Activated naive CD4-positive, alpha-beta T cell treated with anti-CD3 and anti-CD28 coated beads for 36 hours (primary cell): ENCODE measurements around the gene OSBPL8. TPM values are rescaled to one million over a fixed set of nuclear protein-coding genes. Genes with fewer than 3 reads are reported as not detected.

Experiments used
- CTCF ChIA-PET: fragments of 350-600 bp; sonication (Branson Sonifier 250); formaldehyde crosslinking; loops from one replicate; lab custom pipeline; 2021; ENCODE audit warnings: antibody characterized with exemption; lab: Charles Lee
- DNase-seq: peaks from one replicate; pipeline ENCODE4 v3.0.0-alpha.2; 2020
- H3K27ac Mint-ChIP-seq: one replicate; pipeline ENCODE4 v1.8.0; 2021; ENCODE audit warnings: mild to moderate bottlenecking, mixed read lengths
- H3K27me3 Mint-ChIP-seq: one replicate; pipeline ENCODE4 v1.8.0; 2021; ENCODE audit warnings: low read depth, mixed read lengths
- H3K36me3 Mint-ChIP-seq: one replicate; pipeline ENCODE4 v1.8.0; 2021; ENCODE audit warnings: low read depth, mixed read lengths
- H3K4me1 Mint-ChIP-seq: one replicate; pipeline ENCODE4 v1.8.0; 2021; ENCODE audit warnings: low read depth, mixed read lengths
- H3K4me3 Mint-ChIP-seq: one replicate; pipeline ENCODE4 v1.8.0; 2021; ENCODE audit warnings: mild to moderate bottlenecking, moderate library complexity, mixed read lengths
- H3K9me3 Mint-ChIP-seq: one replicate; pipeline ENCODE4 v1.8.0; 2021; ENCODE audit warnings: mixed read lengths
- intact Hi-C: fragments of 100-400 bp; cut with micrococcal nuclease; formaldehyde crosslinking; loops from one replicate; pipeline ENCODE4 v1.15.1; 2023
- total RNA-seq, 2 experiments: library from RNA; stranded (reverse); gene quantifications; one replicate each; pipeline ENCODE4 v1.2.3, GENCODE V29; 2021

OSBPL8 gene
- total RNA-seq, 2 experiments from 2014 or later, result 56.8 to 63.7 TPM

- Mint-ChIP-seq H3K4me3 (no peak overlapping the region), H3K27ac (no peak overlapping the region), H3K9me3 (no peaks in the 10 kb centered on the region), H3K4me1 (peaks cover 19% of the 10 kb centered on the region), H3K36me3 (peaks cover 14% of the 10 kb centered on the region), H3K27me3 (no peaks in the 10 kb centered on the region)
- CTCF ChIA-PET, result no interaction called here
- no peak for DNase-seq
- intact Hi-C loops, result loop anchor here (10.0 kb wide), 1 partner anchor 1767 kb away; no protein-coding TSS in a partner anchor
Measured at GRCh38 chr12:76451528-76451927, 108.0 kb downstream of the OSBPL8 start.

- CTCF ChIA-PET, result no interaction called here
- peaks cover 14% of the 10 kb centered on the region for H3K36me3 Mint-ChIP-seq
- H3K9me3 Mint-ChIP-seq, result no peaks in the 10 kb centered on the region
- H3K4me3 Mint-ChIP-seq, result no peak overlapping the region
- H3K27ac Mint-ChIP-seq, result no peak overlapping the region
- DNase-seq, result no peak
- no peaks in the 10 kb centered on the region for H3K27me3 Mint-ChIP-seq
- intact Hi-C loops, result loop anchor here (10.0 kb wide), 1 partner anchor 1766 kb away; no protein-coding TSS in a partner anchor
- peaks cover 24% of the 10 kb centered on the region for H3K4me1 Mint-ChIP-seq
Measured at GRCh38 chr12:76450690-76451089, 108.9 kb downstream of the OSBPL8 start.

- Mint-ChIP-seq H3K9me3 (no peaks in the 10 kb centered on the region), H3K27ac (no peak overlapping the region), H3K27me3 (no peaks in the 10 kb centered on the region), H3K36me3 (peaks cover 14% of the 10 kb centered on the region), H3K4me1 (peaks cover 27% of the 10 kb centered on the region), H3K4me3 (no peak overlapping the region)
- CTCF ChIA-PET, result no interaction called here
- intact Hi-C loops, result loop anchor here (10.0 kb wide), 2 partner anchors 515 to 1765 kb away; no protein-coding TSS in a partner anchor
- no peak for DNase-seq
Measured at GRCh38 chr12:76449993-76450392, 109.6 kb downstream of the OSBPL8 start.

- Mint-ChIP-seq H3K27ac (no peak overlapping the region), H3K4me3 (no peak overlapping the region), H3K27me3 (no peaks in the 10 kb centered on the region), H3K36me3 (peaks cover 14% of the 10 kb centered on the region), H3K9me3 (no peaks in the 10 kb centered on the region), H3K4me1 (peaks cover 30% of the 10 kb centered on the region)
- intact Hi-C loops, result loop anchor here (10.0 kb wide), 1 partner anchor 515 kb away; no protein-coding TSS in a partner anchor
- CTCF ChIA-PET, result no interaction called here
- no peak for DNase-seq
Measured at GRCh38 chr12:76449583-76449982, 110.0 kb downstream of the OSBPL8 start.

- DNase-seq, result no peak
- Mint-ChIP-seq H3K4me1 (peaks cover 34% of the 10 kb centered on the region), H3K36me3 (peaks cover 14% of the 10 kb centered on the region), H3K4me3 (no peak overlapping the region), H3K27me3 (no peaks in the 10 kb centered on the region), H3K9me3 (no peaks in the 10 kb centered on the region), H3K27ac (no peak overlapping the region)
- intact Hi-C loops, result loop anchor here (10.0 kb wide), 1 partner anchor 514 kb away; no protein-coding TSS in a partner anchor
- CTCF ChIA-PET, result no interaction called here
Measured at GRCh38 chr12:76449016-76449415, 110.6 kb downstream of the OSBPL8 start.

GRCh38 chr12:76446090-76446489 lies 113.5 kb downstream of the OSBPL8 start:
- no peak for DNase-seq
- intact Hi-C loops, result loop anchor here (10.0 kb wide), 1 partner anchor 511 kb away; no protein-coding TSS in a partner anchor
- Mint-ChIP-seq H3K36me3 (peaks cover 12% of the 10 kb centered on the region), H3K4me3 (no peak overlapping the region), H3K4me1 (peaks cover 43% of the 10 kb centered on the region), H3K27me3 (no peaks in the 10 kb centered on the region), H3K27ac (no peak overlapping the region), H3K9me3 (no peaks in the 10 kb centered on the region)
- CTCF ChIA-PET, result interaction anchor here (1.1 kb wide), 1 partner anchor 9 kb away, joined by 11 read pairs; no protein-coding TSS in a partner anchor

GRCh38 chr12:76445462-76445861 lies 114.1 kb downstream of the OSBPL8 start:
- CTCF ChIA-PET, result interaction anchor here (1.1 kb wide), 1 partner anchor 10 kb away, joined by 11 read pairs; no protein-coding TSS in a partner anchor
- Mint-ChIP-seq H3K36me3 (peaks cover 15% of the 10 kb centered on the region), H3K9me3 (no peaks in the 10 kb centered on the region), H3K4me1 (peaks cover 43% of the 10 kb centered on the region), H3K4me3 (no peak overlapping the region), H3K27ac (no peak overlapping the region), H3K27me3 (no peaks in the 10 kb centered on the region)
- no peak for DNase-seq
- intact Hi-C loops, result loop anchor here (10.0 kb wide), 1 partner anchor 511 kb away; no protein-coding TSS in a partner anchor

GRCh38 chr12:76444408-76444984 lies 115.1 kb downstream of the OSBPL8 start:
- peaks cover 37% of the 10 kb centered on the region for H3K4me1 Mint-ChIP-seq
- H3K27me3 Mint-ChIP-seq, result no peaks in the 10 kb centered on the region
- peaks cover 11% of the 10 kb centered on the region for H3K36me3 Mint-ChIP-seq
- intact Hi-C loops, result loop anchor here (1.0 to 10.0 kb wide), 2 partner anchors 11 to 510 kb away; no protein-coding TSS in a partner anchor
- no peaks in the 10 kb centered on the region for H3K9me3 Mint-ChIP-seq
- DNase-seq, result peak; percentile 20
- H3K27ac Mint-ChIP-seq, result no peak overlapping the region
- H3K4me3 Mint-ChIP-seq, result no peak overlapping the region
- CTCF ChIA-PET, result interaction anchor here (1.3 to 1.6 kb wide), 2 partner anchors 12 to 25 kb away, joined by 3 to 10 read pairs; no protein-coding TSS in a partner anchor

- Mint-ChIP-seq H3K9me3 (peaks cover 3% of the 10 kb centered on the region), H3K27ac (no peak overlapping the region), H3K36me3 (peaks cover 27% of the 10 kb centered on the region), H3K4me1 (peaks cover 29% of the 10 kb centered on the region), H3K27me3 (no peaks in the 10 kb centered on the region), H3K4me3 (no peak overlapping the region)
- intact Hi-C loops, result loop anchor here (10.0 kb wide), 1 partner anchor 506 kb away; no protein-coding TSS in a partner anchor
- DNase-seq, result no peak
- CTCF ChIA-PET, result interaction anchor here (1.9 kb wide), 1 partner anchor 15 kb away, joined by 7 read pairs; no protein-coding TSS in a partner anchor
Measured at GRCh38 chr12:76441016-76441415, 118.6 kb downstream of the OSBPL8 start.

- DNase-seq, result no peak
- no peaks in the 10 kb centered on the region for H3K27me3 Mint-ChIP-seq
- intact Hi-C loops, result no loop called here
- CTCF ChIA-PET, result no interaction called here
- H3K4me1 Mint-ChIP-seq, result peaks cover 19% of the 10 kb centered on the region
- peaks cover 33% of the 10 kb centered on the region for H3K9me3 Mint-ChIP-seq
- no peak overlapping the region for H3K27ac Mint-ChIP-seq
- H3K4me3 Mint-ChIP-seq, result no peak overlapping the region
- peaks cover 57% of the 10 kb centered on the region for H3K36me3 Mint-ChIP-seq
Measured at GRCh38 chr12:76432733-76433132, 126.8 kb downstream of the OSBPL8 start.

- CTCF ChIA-PET, result no interaction called here
- DNase-seq, result no peak
- Mint-ChIP-seq H3K9me3 (peaks cover 34% of the 10 kb centered on the region), H3K4me3 (no peak overlapping the region), H3K27me3 (no peaks in the 10 kb centered on the region), H3K4me1 (peaks cover 22% of the 10 kb centered on the region), H3K27ac (no peak overlapping the region), H3K36me3 (peaks cover 43% of the 10 kb centered on the region)
- intact Hi-C loops, result no loop called here
Measured at GRCh38 chr12:76428117-76428516, 131.5 kb downstream of the OSBPL8 start.

GRCh38 chr12:76426160-76426559 lies 133.4 kb downstream of the OSBPL8 start:
- Mint-ChIP-seq H3K4me3 (no peak overlapping the region), H3K27ac (no peak overlapping the region), H3K4me1 (peaks cover 21% of the 10 kb centered on the region), H3K27me3 (no peaks in the 10 kb centered on the region), H3K36me3 (peaks cover 25% of the 10 kb centered on the region), H3K9me3 (peaks cover 19% of the 10 kb centered on the region)
- CTCF ChIA-PET, result interaction anchor here (1.3 kb wide), 1 partner anchor 30 kb away, joined by 3 read pairs; no protein-coding TSS in a partner anchor
- DNase-seq, result no peak
- intact Hi-C loops, result no loop called here
